SH-SY5Y (cell line): Measurements from ENCODE around the gene CEP97.

Experiments
- GATA2 ChIP-seq: IDR thresholded peaks from 2 replicates; pipeline ENCODE4 v1.6.1; 2011; ENCODE audit warnings: mild to moderate bottlenecking, low read depth, low read length
- GATA3 ChIP-seq: IDR thresholded peaks from 2 replicates; pipeline ENCODE4 v1.6.1; 2011; ENCODE audit warnings: low read depth, mild to moderate bottlenecking, low read length, moderate library complexity

- TF ChIP-seq GATA2 (no peak), GATA3 (no peak)
Measured at GRCh38 chr3:101813817-101814440, 89.5 kb downstream of the CEP97 start.
